Memory B cell (primary cell): ENCODE results near the gene CHN2.

ENCODE experiments used
- ATAC-seq: fragments of 150-1000 bp; cut with Tn5 transposase; 2 replicates; pipeline ENCODE4 v1.10.0; 2021; ENCODE audit warnings: low read depth, mild to moderate bottlenecking, moderate library complexity
- DNase-seq, 2 donors: peaks; one replicate each; pipeline ENCODE4 v3.0.0; 2022; ENCODE audit warnings: low spot score in 2 of 2
- H3K27ac Mint-ChIP-seq: one replicate; pipeline ENCODE4 v1.8.0; 2022; ENCODE audit warnings: mild to moderate bottlenecking, moderate library complexity, mixed read lengths
- H3K27me3 Mint-ChIP-seq: one replicate; pipeline ENCODE4 v1.8.0; 2022; ENCODE audit warnings: mixed read lengths
- H3K36me3 Mint-ChIP-seq: one replicate; pipeline ENCODE4 v1.8.0; 2022; ENCODE audit warnings: mild to moderate bottlenecking, mixed read lengths
- H3K4me1 Mint-ChIP-seq: one replicate; pipeline ENCODE4 v1.8.0; 2022; ENCODE audit warnings: mixed read lengths
- H3K4me3 Mint-ChIP-seq: one replicate; pipeline ENCODE4 v1.8.0; 2022; ENCODE audit warnings: mild to moderate bottlenecking, moderate library complexity, mixed read lengths
- H3K9me3 Mint-ChIP-seq: one replicate; pipeline ENCODE4 v1.8.0; 2022; ENCODE audit warnings: mixed read lengths

The CHN2 gene

GRCh38 chr7:29332875-29333855 lies 138.6 kb downstream of the CHN2 start:
- no peaks in the 10 kb centered on the region for H3K36me3 Mint-ChIP-seq
- H3K4me3 Mint-ChIP-seq: no peak overlapping the region
- ATAC-seq (no peak), DNase-seq (no peak)
- H3K27me3 Mint-ChIP-seq: peaks cover 13% of the 10 kb centered on the region
- peaks cover 4% of the 10 kb centered on the region for H3K4me1 Mint-ChIP-seq
- no peaks in the 10 kb centered on the region for H3K9me3 Mint-ChIP-seq
- no peak overlapping the region for H3K27ac Mint-ChIP-seq

DNA sequence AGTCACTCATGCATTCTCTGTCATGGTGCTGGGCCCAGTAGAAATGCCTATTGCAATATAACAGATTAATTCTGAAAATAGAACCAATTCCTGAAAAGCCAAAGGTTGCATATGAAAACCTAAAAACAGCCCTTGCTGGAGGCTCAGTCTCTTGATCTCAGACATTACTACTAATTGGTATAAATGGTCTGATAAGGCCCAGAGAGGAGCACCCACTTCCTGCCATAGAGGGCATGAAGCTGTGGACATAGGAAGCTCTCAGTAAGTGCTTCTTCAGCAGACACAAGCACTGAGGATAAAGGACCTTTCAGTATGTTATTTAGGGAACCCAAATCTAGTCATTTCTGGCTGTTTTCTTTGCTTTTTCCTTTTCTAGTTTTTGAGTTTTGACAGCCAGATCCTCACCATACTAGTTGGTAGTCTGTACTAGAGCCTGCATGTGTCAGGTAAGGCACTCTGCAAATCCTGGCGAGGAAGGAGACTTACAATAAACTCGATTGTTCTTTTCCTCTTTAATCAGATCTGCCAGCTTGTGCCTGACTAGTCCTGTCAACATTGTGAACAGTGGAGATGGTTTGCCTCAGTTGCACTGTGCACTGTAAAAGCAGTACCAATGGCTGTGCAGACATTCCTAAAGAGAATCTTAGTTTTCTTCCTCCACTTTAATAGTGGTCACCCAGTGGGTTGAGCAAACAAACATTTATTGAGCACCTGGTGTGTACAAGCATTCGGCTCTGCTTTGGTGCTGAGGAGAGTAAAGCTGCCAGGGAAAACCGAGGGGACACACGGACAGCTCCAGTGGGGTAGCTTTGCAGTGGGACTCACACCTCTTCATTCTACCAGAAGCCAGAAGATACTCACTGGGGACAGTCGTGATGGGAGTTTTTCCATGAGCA lies 140.9 kb downstream of the CHN2 start:
- H3K27me3 Mint-ChIP-seq: peaks cover 13% of the 10 kb centered on the region
- H3K9me3 Mint-ChIP-seq: no peaks in the 10 kb centered on the region
- ATAC-seq (no peak), DNase-seq (no peak)
- H3K36me3 Mint-ChIP-seq: no peaks in the 10 kb centered on the region
- H3K4me1 Mint-ChIP-seq: peaks cover 4% of the 10 kb centered on the region
- no peak overlapping the region for H3K4me3 Mint-ChIP-seq
- no peak overlapping the region for H3K27ac Mint-ChIP-seq

DNA sequence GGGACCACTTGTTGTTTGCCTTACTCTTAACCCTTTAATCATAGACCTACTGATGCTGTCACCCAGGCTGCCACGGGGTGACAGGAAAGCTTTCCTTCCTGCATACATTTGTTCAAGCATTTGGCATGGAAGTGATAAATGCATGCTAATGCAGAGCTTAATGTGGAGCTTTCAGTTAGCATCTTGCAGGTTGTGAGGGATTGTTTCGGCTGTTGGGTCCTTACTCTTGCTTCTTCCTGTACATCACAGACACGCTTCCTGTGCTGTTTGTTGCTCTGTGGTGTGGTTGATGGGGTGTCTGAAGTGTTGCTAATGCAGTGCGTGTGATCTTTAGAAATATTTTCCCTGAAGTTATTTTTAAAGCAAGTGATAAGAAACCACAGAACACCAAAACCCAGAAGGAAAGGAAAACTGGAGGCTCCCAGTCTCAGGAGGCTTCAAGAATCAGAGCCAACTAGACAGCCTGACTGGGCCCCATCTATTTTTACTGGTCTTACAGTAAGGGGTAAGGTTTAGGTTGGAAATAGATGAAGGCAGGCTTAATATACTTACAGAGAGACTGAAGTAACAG lies 143.1 kb downstream of the CHN2 start:
- Mint-ChIP-seq H3K36me3 (no peaks in the 10 kb centered on the region), H3K4me1 (peaks cover 4% of the 10 kb centered on the region), H3K9me3 (no peaks in the 10 kb centered on the region), H3K27me3 (peaks cover 7% of the 10 kb centered on the region), H3K27ac (no peak overlapping the region), H3K4me3 (no peak overlapping the region)
- ATAC-seq (peak; percentile 34), DNase-seq (no peak)

DNA sequence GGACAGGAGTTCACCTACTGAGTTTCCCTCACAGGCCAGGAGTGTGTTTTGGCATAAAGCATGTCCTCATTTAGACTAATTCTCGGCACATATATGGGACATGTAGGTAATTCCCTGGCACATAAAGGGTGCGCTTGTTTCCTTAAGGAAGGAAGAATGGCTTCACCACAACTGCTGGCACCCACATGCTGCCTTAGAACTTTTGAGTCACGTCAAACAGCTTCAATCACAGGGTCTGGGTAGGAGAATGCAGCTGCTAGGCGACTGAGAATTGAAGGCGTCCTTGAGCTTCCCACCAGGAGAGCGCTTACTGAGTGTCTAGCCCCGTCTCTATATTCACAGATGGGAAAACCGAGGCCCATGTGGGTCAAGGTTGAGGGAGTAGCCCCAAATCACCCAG lies 146.1 kb downstream of the CHN2 start:
- no peak overlapping the region for H3K27ac Mint-ChIP-seq
- H3K36me3 Mint-ChIP-seq: no peaks in the 10 kb centered on the region
- H3K27me3 Mint-ChIP-seq: peaks cover 3% of the 10 kb centered on the region
- no peak overlapping the region for H3K4me3 Mint-ChIP-seq
- no peak for ATAC-seq
- H3K9me3 Mint-ChIP-seq: no peaks in the 10 kb centered on the region
- peaks cover 4% of the 10 kb centered on the region for H3K4me1 Mint-ChIP-seq
- DNase-seq: no peak

- Mint-ChIP-seq H3K9me3 (no peaks in the 10 kb centered on the region), H3K27ac (no peak overlapping the region), H3K4me3 (no peak overlapping the region), H3K27me3 (peaks cover 3% of the 10 kb centered on the region), H3K4me1 (peaks cover 4% of the 10 kb centered on the region), H3K36me3 (no peaks in the 10 kb centered on the region)
- no peak for ATAC-seq
- DNase-seq: no peak
These were observed 146.6 kb downstream of the CHN2 start for GRCh38 chr7:29341156-29341555.

DNA sequence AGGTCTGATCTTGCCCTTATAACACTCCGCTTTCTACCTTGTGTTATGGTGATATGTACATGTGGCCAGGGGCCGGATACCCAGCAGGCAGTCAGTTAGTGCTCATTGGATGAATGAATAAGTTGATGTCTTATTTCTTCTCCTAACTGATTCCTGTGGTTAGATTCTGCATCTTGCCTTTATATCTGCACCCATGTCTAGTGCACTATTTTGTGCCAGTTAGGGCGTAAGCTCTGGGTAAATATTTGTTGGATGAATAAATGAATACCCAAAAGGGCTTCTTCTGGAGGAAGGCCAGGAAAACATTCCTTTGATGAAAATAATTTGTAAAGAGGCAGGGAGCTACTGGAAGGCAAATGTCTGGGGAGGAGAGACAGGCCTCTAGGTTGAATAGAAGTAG lies 148.2 kb downstream of the CHN2 start:
- ATAC-seq: no peak
- H3K27ac Mint-ChIP-seq: no peak overlapping the region
- H3K4me3 Mint-ChIP-seq: no peak overlapping the region
- H3K27me3 Mint-ChIP-seq: peaks cover 1% of the 10 kb centered on the region
- H3K4me1 Mint-ChIP-seq: peaks cover under 1% of the 10 kb centered on the region
- DNase-seq: no peak
- no peaks in the 10 kb centered on the region for H3K9me3 Mint-ChIP-seq
- no peaks in the 10 kb centered on the region for H3K36me3 Mint-ChIP-seq

- no peak overlapping the region for H3K27ac Mint-ChIP-seq
- H3K36me3 Mint-ChIP-seq: no peaks in the 10 kb centered on the region
- H3K27me3 Mint-ChIP-seq: peaks cover 1% of the 10 kb centered on the region
- no peak overlapping the region for H3K4me3 Mint-ChIP-seq
- DNase-seq (no peak), ATAC-seq (peak; percentile 93)
- no peaks in the 10 kb centered on the region for H3K9me3 Mint-ChIP-seq
- H3K4me1 Mint-ChIP-seq: no peaks in the 10 kb centered on the region
These were observed 148.8 kb downstream of the CHN2 start for GRCh38 chr7:29343399-29343798.

- H3K27ac Mint-ChIP-seq: no peak overlapping the region
- H3K9me3 Mint-ChIP-seq: no peaks in the 10 kb centered on the region
- no peaks in the 10 kb centered on the region for H3K4me1 Mint-ChIP-seq
- no peak for DNase-seq
- no peak overlapping the region for H3K4me3 Mint-ChIP-seq
- no peaks in the 10 kb centered on the region for H3K36me3 Mint-ChIP-seq
- H3K27me3 Mint-ChIP-seq: peaks cover 1% of the 10 kb centered on the region
- no peak for ATAC-seq
These were observed 149.9 kb downstream of the CHN2 start for GRCh38 chr7:29344334-29344978.

DNA sequence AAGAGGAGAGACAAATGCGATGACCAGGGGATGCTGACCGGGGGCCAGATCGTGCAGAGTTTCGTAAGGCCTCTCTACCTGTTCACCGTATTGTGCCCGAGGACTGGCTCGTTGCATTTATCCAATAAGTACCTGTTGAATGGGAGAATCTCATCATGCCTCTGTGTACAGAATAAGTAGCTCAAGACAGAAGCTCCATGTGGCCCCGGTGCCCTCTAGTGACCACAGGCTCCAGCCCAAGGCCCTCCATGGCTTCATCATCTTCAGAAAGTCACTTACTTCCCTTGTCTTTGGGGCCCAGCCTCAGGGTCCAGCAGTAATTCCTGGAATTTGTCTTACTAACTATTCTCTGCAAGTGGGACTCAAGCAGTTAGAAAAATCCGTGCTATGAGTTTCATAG lies 151.0 kb downstream of the CHN2 start:
- no peaks in the 10 kb centered on the region for H3K36me3 Mint-ChIP-seq
- DNase-seq (no peak), ATAC-seq (no peak)
- H3K4me1 Mint-ChIP-seq: no peaks in the 10 kb centered on the region
- H3K27me3 Mint-ChIP-seq: peaks cover 3% of the 10 kb centered on the region
- H3K27ac Mint-ChIP-seq: no peak overlapping the region
- H3K4me3 Mint-ChIP-seq: no peak overlapping the region
- H3K9me3 Mint-ChIP-seq: no peaks in the 10 kb centered on the region

GRCh38 chr7:29346231-29346978 lies 151.8 kb downstream of the CHN2 start:
- Mint-ChIP-seq H3K9me3 (no peaks in the 10 kb centered on the region), H3K4me3 (no peak overlapping the region), H3K27ac (no peak overlapping the region), H3K4me1 (no peaks in the 10 kb centered on the region), H3K36me3 (no peaks in the 10 kb centered on the region), H3K27me3 (peaks cover 3% of the 10 kb centered on the region)
- DNase-seq (no peak), ATAC-seq (no peak)

DNA sequence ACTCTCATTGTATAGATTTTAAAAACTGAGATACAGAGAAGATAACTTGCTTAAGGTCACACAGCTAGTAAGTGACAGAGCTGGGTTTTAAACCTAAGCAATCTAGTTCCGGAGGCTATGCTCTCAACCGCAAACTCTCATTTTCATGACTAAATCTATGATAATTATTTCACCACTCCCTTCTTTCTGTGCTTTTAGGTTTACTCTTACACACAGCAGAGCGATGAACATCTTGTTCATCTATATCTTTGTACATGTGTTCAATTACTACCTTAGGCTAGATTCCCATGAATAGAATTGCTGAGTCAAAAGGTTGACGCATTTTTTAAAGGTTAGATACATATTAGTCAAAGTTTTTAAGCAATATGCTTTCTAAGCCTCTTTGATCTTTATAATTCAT lies 154.8 kb downstream of the CHN2 start:
- Mint-ChIP-seq H3K4me1 (peaks cover 2% of the 10 kb centered on the region), H3K9me3 (peaks cover 1% of the 10 kb centered on the region), H3K4me3 (no peak overlapping the region), H3K36me3 (no peaks in the 10 kb centered on the region), H3K27me3 (peaks cover 5% of the 10 kb centered on the region), H3K27ac (no peak overlapping the region)
- DNase-seq (no peak), ATAC-seq (no peak)

- Mint-ChIP-seq H3K4me1 (peaks cover 2% of the 10 kb centered on the region), H3K9me3 (peaks cover 1% of the 10 kb centered on the region), H3K27ac (no peak overlapping the region), H3K36me3 (no peaks in the 10 kb centered on the region), H3K27me3 (peaks cover 5% of the 10 kb centered on the region), H3K4me3 (no peak overlapping the region)
- no peak for ATAC-seq
- no peak for DNase-seq
These were observed 155.8 kb downstream of the CHN2 start for GRCh38 chr7:29350351-29350750.

GRCh38 chr7:29352041-29352440 lies 157.5 kb downstream of the CHN2 start:
- peaks cover 7% of the 10 kb centered on the region for H3K27me3 Mint-ChIP-seq
- DNase-seq (no peak), ATAC-seq (peak; percentile 58)
- no peak overlapping the region for H3K27ac Mint-ChIP-seq
- H3K4me3 Mint-ChIP-seq: no peak overlapping the region
- peaks cover 2% of the 10 kb centered on the region for H3K4me1 Mint-ChIP-seq
- peaks cover 1% of the 10 kb centered on the region for H3K9me3 Mint-ChIP-seq
- H3K36me3 Mint-ChIP-seq: no peaks in the 10 kb centered on the region
